ENCODE data around the gene ATP11A.
A peak's percentile ranks its signal among the peaks of the same experiment; 100 is the strongest.
"Not testable (repeated sequence)": the region's sequence is repeated elsewhere in the genome, so short reads cannot be mapped to it uniquely, and the experiment has no call there.

Gene ATP11A

DNA sequence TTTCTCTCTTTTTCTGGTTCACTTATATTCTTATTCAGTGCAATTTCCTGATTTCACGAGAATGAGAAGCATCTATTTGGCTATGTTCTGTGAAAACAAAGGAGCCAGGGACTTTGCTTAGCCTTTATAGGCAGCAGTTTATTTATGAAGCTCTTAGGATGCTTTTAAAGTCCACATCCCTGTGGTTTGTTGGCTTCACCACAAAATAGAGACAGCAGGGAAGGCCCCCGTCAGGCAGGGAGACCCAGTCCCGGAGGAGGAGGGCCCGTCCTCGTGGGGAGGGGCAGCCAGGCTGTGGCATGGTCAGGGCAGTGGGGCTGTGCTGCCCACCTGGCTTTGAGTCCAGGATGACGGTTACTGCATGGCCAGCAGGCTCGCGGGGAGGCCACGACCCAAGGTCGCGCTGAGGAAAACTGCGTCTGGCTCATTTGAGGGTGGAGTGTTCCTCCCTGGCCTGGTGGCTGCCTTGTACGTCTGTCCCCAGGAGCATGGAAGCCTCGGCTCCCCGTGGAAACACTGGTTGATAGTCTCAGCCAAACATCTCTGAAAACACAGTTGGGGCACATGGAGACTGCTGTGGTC, 92.7 kb downstream of the ATP11A start:
- no peak overlapping the region for H3K27ac ChIP-seq
- H3K4me3 ChIP-seq (ENCODE audit: low read depth, low read length) = no peak overlapping the region
- H3K27me3 ChIP-seq (replicated peaks) = no peaks in the 10 kb centered on the region
- TF ChIP-seq, protein P1, sequence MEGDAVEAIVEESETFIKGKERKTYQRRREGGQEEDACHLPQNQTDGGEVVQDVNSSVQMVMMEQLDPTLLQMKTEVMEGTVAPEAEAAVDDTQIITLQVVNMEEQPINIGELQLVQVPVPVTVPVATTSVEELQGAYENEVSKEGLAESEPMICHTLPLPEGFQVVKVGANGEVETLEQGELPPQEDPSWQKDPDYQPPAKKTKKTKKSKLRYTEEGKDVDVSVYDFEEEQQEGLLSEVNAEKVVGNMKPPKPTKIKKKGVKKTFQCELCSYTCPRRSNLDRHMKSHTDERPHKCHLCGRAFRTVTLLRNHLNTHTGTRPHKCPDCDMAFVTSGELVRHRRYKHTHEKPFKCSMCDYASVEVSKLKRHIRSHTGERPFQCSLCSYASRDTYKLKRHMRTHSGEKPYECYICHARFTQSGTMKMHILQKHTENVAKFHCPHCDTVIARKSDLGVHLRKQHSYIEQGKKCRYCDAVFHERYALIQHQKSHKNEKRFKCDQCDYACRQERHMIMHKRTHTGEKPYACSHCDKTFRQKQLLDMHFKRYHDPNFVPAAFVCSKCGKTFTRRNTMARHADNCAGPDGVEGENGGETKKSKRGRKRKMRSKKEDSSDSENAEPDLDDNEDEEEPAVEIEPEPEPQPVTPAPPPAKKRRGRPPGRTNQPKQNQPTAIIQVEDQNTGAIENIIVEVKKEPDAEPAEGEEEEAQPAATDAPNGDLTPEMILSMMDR (IDR thresholded peaks at IDR 0.05; ENCODE audit: low read depth, low read length, missing control alignments) = no peak
- DNase-seq = no peak
- H3K36me3 ChIP-seq (replicated peaks) = no peaks in the 10 kb centered on the region
- in situ Hi-C loops (cut with HindIII; ENCODE audit: low pct_ligation_motif_present, low sequenced_read_pairs) = no loop called here

DNA sequence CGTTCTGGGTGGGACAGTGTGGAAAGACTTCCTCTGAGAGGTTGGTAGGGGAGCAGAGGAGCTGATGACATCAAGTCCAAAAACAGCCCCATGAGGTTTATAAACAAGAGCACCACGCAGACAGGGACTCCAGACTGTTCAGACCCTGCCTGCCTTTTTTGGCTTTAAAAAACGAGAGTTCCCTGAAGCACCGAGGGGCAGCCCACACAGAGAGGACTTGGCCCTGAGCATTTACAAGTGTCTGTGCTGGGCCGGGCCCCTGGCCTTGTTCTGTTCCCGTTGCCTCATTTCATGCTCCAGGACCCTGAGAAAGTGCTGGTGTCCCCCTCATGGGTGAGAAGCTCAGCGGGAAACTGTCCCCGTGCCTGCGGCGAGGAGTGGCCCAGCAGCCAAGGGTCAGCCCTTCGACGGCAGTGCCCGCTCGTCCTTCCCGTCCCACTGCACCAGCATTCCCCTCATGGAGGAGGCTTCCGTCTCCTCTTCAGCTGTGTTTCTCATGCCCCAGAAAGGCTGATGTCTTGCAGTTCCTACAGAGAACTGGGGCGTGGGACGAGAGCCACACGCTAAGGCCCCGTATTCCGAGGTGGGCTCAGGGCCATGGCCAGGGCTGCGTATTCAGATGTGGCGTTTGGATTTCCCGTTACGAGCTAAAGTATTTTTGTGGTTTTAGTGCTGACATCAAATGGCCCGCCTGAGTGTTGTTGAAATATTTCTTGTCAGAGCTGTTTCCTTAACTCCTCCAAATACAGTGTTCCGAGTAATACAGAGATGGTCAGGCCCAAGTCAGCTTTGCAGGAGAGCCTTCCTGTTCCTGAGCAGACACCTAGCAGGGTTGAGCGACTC, 93.5 kb downstream of the ATP11A start:
- H3K36me3 ChIP-seq (replicated peaks) = no peaks in the 10 kb centered on the region

DNA sequence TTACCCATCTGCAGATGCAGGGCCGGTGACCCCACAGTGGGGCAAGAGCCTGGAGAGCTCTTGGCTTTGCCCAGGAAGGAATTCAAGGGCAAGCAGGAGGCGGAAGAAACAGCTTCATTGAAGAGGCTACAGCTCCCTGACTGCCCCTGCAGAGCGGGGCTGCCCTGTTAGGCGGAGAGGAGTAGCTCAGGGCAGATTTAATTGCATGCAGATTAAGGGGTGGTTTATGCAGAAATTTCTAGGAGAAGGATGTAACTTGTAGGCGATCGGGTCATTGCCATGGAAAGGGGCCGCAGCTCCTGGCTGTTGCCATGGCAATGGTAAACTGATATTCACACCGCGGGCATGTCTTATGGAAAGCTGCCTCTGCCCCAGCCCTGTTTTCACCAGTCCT, 94.1 kb downstream of the ATP11A start:
- DNase-seq = no peak
- Histone ChIP-seq H3K27me3 (replicated peaks) (no peaks in the 10 kb centered on the region), H3K4me3 (ENCODE audit: low read depth, low read length) (no peak overlapping the region), H3K36me3 (replicated peaks) (no peaks in the 10 kb centered on the region), H3K27ac (no peak overlapping the region)
- in situ Hi-C loops (cut with HindIII; ENCODE audit: low pct_ligation_motif_present, low sequenced_read_pairs) = no loop called here
- TF ChIP-seq, protein P1 (IDR thresholded peaks at IDR 0.05; ENCODE audit: low read depth, low read length, missing control alignments) = no peak

More for the DNA sequence above, 93.5 kb downstream of the ATP11A start:
- no peaks in the 10 kb centered on the region for H3K27me3 ChIP-seq (replicated peaks)
- TF ChIP-seq, protein P1 (IDR thresholded peaks at IDR 0.05; ENCODE audit: low read depth, low read length, missing control alignments) = no peak
- H3K4me3 ChIP-seq (ENCODE audit: low read depth, low read length) = no peak overlapping the region
- DNase-seq = peak; percentile 57
- in situ Hi-C loops (cut with HindIII; ENCODE audit: low pct_ligation_motif_present, low sequenced_read_pairs) = no loop called here
- H3K27ac ChIP-seq = no peak overlapping the region

DNA sequence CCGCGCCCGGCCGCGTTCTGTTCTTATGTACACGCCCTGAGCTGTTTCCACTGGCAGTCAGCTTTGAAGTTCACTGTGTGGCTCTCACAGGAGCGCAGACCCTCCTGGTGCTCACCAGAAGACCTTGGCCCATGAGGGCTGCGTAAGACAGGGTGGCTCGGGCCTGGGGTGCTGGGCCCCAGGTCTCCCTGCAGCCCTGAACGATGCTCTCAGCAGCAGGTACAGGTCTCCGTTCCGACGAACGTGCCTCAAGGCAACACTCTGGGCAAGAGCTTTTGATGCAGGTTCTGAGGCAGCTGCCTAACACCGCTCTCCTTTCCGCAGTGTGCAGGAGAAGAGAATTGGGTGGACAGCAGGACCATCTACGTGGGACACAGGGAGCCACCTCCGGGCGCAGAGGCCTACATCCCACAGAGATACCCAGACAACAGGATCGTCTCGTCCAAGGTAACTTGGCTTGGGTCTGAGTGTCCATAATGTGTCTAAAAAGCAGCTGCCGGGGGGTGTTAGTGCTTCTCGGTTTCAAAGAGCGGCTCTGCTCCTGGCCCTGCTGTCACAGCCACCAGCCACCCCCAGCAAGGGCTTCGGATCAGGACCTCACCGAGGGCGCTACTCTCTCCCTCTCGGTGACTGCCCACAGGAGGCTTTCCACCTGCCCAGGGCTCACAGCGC, 95.1 kb downstream of the ATP11A start:
- no peak for DNase-seq
- no peak overlapping the region for H3K27ac ChIP-seq
- H3K36me3 ChIP-seq (replicated peaks) = no peaks in the 10 kb centered on the region
- in situ Hi-C loops (cut with HindIII; ENCODE audit: low pct_ligation_motif_present, low sequenced_read_pairs) = no loop called here
- H3K27me3 ChIP-seq (replicated peaks) = no peaks in the 10 kb centered on the region
- no peak overlapping the region for H3K4me3 ChIP-seq (ENCODE audit: low read depth, low read length)
- TF ChIP-seq, protein P1 (IDR thresholded peaks at IDR 0.05; ENCODE audit: low read depth, low read length, missing control alignments) = no peak

DNA sequence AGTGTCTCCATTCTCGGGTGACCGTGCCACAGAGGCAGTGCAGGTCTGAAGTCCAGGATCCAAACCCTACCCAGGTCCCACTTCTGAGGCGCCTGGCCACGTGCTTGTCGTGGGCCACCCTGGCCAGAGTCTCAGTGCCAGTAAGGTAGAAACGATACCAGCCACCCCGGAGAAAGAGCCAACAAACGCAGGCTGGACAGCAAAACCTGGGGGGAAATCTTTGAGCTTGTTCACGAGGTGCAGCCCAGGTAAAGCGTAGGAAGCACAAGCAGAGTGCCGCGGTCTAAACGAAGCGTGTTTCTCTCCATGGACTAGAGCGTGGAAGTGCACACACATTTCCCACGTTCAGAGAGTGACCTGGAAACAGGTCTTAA, 95.6 kb downstream of the ATP11A start:
- Histone ChIP-seq H3K4me3 (ENCODE audit: low read depth, low read length) (no peak overlapping the region), H3K36me3 (replicated peaks) (no peaks in the 10 kb centered on the region), H3K27ac (no peak overlapping the region), H3K27me3 (replicated peaks) (no peaks in the 10 kb centered on the region)
- TF ChIP-seq, protein P1 (IDR thresholded peaks at IDR 0.05; ENCODE audit: low read depth, low read length, missing control alignments) = no peak
- no peak for DNase-seq
- in situ Hi-C loops (cut with HindIII; ENCODE audit: low pct_ligation_motif_present, low sequenced_read_pairs) = no loop called here

DNA sequence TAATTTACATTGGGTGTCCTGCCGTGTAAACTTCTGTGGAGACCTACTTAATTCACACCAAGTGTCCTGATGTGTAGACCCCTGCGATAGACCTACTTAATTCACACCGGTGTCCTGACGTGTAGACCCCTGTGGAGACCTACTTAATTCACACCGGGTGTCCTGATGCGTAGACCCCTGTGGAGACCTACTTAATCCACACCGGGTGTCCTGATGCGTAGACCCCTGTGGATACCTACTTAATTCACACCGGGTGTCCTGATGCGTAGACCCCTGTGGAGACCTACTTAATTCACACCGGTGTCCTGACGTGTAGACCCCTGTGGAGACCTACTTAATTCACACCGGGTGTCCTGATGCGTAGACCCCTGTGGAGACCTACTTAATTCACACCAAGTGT, 97.0 kb downstream of the ATP11A start:
- DNase-seq; H3K27me3 ChIP-seq (replicated peaks); H3K27ac ChIP-seq; in situ Hi-C loops (cut with HindIII; ENCODE audit: low pct_ligation_motif_present, low sequenced_read_pairs); H3K36me3 ChIP-seq (replicated peaks); H3K4me3 ChIP-seq (ENCODE audit: low read depth, low read length): not testable (repeated sequence)

Data from brain microvascular endothelial cell (primary cell).